Memory B cell (primary cell): ENCODE results near the gene MYDGF.
"Not testable (repeated sequence)": the region's sequence is repeated elsewhere in the genome, so short reads cannot be mapped to it uniquely, and the experiment has no call there.

Source experiments
- ATAC-seq: fragments of 150-1000 bp; cut with Tn5 transposase; 2 replicates; pipeline ENCODE4 v1.10.0; 2021; ENCODE audit warnings: low read depth, mild to moderate bottlenecking, moderate library complexity
- DNase-seq, 2 donors: peaks; one replicate each; pipeline ENCODE4 v3.0.0; 2022; ENCODE audit warnings: low spot score in 2 of 2
- H3K27ac Mint-ChIP-seq: one replicate; pipeline ENCODE4 v1.8.0; 2022; ENCODE audit warnings: mild to moderate bottlenecking, moderate library complexity, mixed read lengths
- H3K27me3 Mint-ChIP-seq: one replicate; pipeline ENCODE4 v1.8.0; 2022; ENCODE audit warnings: mixed read lengths
- H3K36me3 Mint-ChIP-seq: one replicate; pipeline ENCODE4 v1.8.0; 2022; ENCODE audit warnings: mild to moderate bottlenecking, mixed read lengths
- H3K4me1 Mint-ChIP-seq: one replicate; pipeline ENCODE4 v1.8.0; 2022; ENCODE audit warnings: mixed read lengths
- H3K4me3 Mint-ChIP-seq: one replicate; pipeline ENCODE4 v1.8.0; 2022; ENCODE audit warnings: mild to moderate bottlenecking, moderate library complexity, mixed read lengths
- H3K9me3 Mint-ChIP-seq: one replicate; pipeline ENCODE4 v1.8.0; 2022; ENCODE audit warnings: mixed read lengths

The MYDGF gene

DNA sequence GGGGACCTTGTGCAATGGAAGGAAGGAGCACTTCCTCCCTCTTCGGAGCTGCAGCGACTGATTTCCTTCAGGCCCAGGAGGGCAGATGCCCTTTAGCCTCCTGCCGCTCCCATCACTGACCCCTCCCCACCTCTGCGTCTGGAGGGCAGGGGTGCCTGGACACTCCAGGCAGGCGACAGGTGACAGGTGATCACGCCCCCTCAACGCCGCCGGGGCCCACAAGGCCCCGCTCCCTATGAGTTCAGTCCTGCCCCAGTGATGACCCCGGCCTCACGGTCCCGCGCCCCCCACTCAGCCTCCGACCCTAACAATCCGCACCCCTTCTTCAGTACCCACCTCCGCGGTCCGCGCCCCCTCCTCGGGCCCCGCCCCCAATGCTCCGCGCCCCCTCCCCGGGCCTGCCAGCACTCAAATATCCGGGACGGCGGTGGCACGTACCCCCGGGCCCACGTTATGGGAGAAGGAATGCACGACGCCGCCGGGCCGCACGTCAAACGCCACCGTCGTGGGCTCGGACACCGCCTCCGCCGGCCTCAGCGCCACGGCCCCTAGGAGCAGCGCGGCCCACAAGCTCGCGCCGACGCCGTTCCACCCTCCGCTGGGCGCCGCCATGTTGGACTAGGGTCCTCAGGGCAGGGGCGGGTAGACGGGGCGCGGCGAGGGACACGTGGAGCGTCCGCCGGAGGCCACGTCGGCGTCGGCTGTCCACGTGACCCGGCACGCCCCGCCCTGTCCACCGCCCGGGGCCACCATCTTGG is at the start of gene MYDGF:
Gene MYDGF, minus strand, starts transcription at position 620 of the 758 bp plus-strand sequence. Its CDS starts 8 bp downstream, at position 612.
- Mint-ChIP-seq H3K27ac (peak within 1 kb of the TSS; percentile 94), H3K27me3 (no peaks in the 10 kb centered on the region), H3K36me3 (peaks cover 5% of the 10 kb centered on the region), H3K4me1 (peaks cover 17% of the 10 kb centered on the region), H3K4me3 (peak within 1 kb of the TSS; percentile 93), H3K9me3 (no peaks in the 10 kb centered on the region)
- ATAC-seq (peak; percentile 99), DNase-seq (peak; percentile 80 to 85)

- H3K27me3 Mint-ChIP-seq = no peaks in the 10 kb centered on the region
- no peak overlapping the region for H3K4me3 Mint-ChIP-seq
- H3K9me3 Mint-ChIP-seq = no peaks in the 10 kb centered on the region
- peaks cover 22% of the 10 kb centered on the region for H3K4me1 Mint-ChIP-seq
- H3K27ac Mint-ChIP-seq = no peak overlapping the region
- peaks cover 18% of the 10 kb centered on the region for H3K36me3 Mint-ChIP-seq
- DNase-seq = no peak
- ATAC-seq = no peak
Measured at GRCh38 chr19:4719499-4719866, 49.3 kb upstream of the MYDGF start.

DNA sequence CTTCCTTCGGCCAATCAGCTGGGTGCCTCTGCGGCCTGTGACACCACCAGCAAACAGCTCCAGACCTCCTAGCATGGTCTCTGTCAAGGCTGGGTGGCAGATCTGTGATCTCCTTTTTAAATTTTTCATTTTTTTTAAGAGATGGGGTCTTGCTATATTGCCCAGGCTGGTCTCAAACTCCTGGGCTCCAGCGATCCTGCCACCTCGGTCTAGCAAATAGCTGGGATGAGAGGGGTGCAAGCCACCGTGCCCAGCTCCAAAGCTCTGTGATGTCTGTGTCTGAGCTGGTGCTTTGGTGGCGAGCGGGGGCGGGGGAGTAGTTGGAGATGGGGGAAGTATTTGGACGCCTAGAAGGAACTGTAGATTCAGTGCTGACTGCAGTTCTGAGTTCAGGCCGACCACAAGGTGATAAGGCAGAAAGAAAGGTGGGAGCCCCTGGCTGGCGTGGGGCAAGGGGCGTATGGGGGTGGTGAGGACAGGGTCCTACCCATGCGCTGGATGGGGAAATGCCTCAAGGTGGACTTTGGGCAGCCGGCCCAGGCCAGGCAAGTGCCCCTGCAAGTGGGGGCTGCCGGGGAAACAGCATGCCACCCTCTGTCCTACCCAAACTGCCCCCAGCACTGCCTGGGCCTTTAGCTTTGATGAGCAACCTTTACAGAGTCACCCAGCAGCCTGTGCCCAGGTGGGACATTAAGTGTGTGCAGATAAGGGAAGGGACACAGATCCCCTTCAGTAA is 48.0 kb upstream of the MYDGF start:
- DNase-seq (no peak), ATAC-seq (no peak)
- H3K9me3 Mint-ChIP-seq = no peaks in the 10 kb centered on the region
- no peak overlapping the region for H3K4me3 Mint-ChIP-seq
- peaks cover 17% of the 10 kb centered on the region for H3K4me1 Mint-ChIP-seq
- peaks cover 21% of the 10 kb centered on the region for H3K36me3 Mint-ChIP-seq
- no peaks in the 10 kb centered on the region for H3K27me3 Mint-ChIP-seq
- H3K27ac Mint-ChIP-seq = no peak overlapping the region

DNA sequence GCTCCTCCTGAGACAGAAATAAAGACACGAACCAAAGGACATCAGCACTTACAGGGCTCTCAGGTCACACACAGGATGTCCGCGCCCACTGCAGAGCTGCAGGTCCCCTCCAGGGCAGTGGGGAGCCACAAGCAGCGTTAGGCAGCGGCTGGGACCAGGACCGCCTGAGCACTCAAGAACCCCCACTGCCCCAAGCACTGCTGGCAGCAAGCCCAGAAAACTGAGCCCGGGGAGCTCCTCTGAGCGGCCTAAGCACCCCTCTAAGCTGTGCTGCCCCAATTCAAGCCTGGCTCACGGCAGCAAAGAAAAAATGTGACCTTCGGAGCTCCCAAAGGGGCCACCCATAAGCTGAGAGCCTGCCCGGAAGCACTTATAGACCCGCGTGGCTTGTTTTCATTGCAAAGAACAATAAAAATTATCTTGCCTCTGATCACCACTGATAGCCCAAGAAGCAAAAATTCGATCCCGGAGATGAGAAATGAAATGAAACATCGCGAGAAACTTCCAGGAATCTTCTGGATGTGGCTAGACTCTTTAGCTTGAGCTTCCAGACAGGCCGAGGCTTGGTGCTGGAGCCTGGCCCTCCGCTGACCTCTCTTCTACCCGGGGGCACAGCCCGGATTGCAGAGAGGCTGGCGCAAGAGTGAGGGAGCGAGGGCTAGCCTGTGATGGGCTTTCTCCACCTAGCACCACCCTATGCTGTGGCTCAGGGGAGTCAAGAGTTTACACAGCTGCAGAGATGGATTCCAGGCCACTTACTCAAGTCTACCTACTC is 47.2 kb upstream of the MYDGF start:
- H3K36me3 Mint-ChIP-seq = peaks cover 22% of the 10 kb centered on the region
- ATAC-seq (no peak), DNase-seq (no peak)
- no peaks in the 10 kb centered on the region for H3K9me3 Mint-ChIP-seq
- H3K4me1 Mint-ChIP-seq = peaks cover 11% of the 10 kb centered on the region
- no peak overlapping the region for H3K4me3 Mint-ChIP-seq
- H3K27ac Mint-ChIP-seq = no peak overlapping the region
- no peaks in the 10 kb centered on the region for H3K27me3 Mint-ChIP-seq

DNA sequence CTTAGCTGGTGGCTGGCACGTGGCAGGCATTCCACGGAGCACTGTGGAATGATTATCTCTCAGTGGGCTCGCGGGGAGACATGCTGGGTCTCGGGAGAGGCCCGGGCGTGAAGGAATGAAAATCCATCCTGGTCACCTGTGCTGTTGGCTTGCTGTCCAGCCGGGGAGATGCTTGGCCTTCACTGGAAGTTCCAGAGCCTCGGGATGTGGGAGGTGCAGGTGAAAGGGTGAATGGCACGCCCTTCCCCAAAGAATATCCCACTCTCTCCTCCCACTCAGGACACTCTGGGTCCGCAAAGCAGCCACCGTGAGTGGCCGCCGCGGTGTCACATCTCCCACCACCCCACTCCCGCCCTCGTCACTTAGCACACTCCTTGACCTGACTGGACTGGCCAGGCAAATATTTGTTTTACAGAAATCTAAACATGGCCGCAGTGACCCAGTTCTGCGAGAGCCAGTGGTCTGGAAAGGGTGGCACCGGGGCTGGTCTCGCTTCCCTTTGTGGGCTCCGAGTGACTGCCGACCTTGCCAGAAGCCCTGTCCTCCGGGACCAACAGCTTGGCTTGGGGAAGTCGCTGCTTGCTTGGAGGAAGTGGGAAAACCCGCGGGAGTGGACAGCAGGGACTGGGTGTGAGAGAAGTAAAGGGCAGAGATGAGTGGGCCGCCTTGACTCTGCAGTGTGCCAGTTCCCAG is 45.5 kb upstream of the MYDGF start:
- ATAC-seq (no peak), DNase-seq (no peak)
- peaks cover 4% of the 10 kb centered on the region for H3K4me1 Mint-ChIP-seq
- H3K4me3 Mint-ChIP-seq = no peak overlapping the region
- no peaks in the 10 kb centered on the region for H3K9me3 Mint-ChIP-seq
- H3K36me3 Mint-ChIP-seq = peaks cover 27% of the 10 kb centered on the region
- no peaks in the 10 kb centered on the region for H3K27me3 Mint-ChIP-seq
- no peak overlapping the region for H3K27ac Mint-ChIP-seq

- H3K9me3 Mint-ChIP-seq, H3K27me3 Mint-ChIP-seq, DNase-seq, H3K4me3 Mint-ChIP-seq, H3K4me1 Mint-ChIP-seq, ATAC-seq, H3K27ac Mint-ChIP-seq: not testable (repeated sequence)
- peaks cover 24% of the 10 kb centered on the region for H3K36me3 Mint-ChIP-seq
Measured at GRCh38 chr19:4715178-4715528, 45.0 kb upstream of the MYDGF start.

DNA sequence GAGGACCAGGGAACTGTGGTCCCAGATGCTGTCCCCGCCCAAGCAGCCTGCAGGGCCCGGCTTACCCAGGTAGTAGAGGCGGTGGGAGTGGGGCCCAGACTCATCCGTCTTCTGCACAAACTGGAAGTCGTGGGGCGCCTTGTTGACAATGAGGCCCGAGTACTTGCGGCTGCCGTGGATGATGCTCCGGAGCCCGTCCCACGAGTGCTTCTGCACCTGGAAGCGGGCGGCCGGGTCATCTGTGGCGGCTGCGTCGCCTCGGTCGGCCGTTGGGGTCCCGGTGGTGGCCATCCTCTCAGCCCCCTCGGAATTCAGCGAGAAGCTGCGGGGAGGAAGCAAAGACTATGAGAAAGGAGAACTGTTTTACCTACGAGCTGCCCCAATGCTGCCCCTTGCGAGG is 43.9 kb upstream of the MYDGF start:
- Mint-ChIP-seq H3K4me1 (peaks cover 4% of the 10 kb centered on the region), H3K9me3 (no peaks in the 10 kb centered on the region), H3K27me3 (no peaks in the 10 kb centered on the region), H3K4me3 (no peak overlapping the region), H3K36me3 (peaks cover 25% of the 10 kb centered on the region), H3K27ac (no peak overlapping the region)
- DNase-seq = no peak
- ATAC-seq = no peak

- Mint-ChIP-seq H3K4me1 (peaks cover 4% of the 10 kb centered on the region), H3K27me3 (no peaks in the 10 kb centered on the region), H3K36me3 (peaks cover 24% of the 10 kb centered on the region), H3K27ac (no peak overlapping the region), H3K9me3 (no peaks in the 10 kb centered on the region), H3K4me3 (no peak overlapping the region)
- ATAC-seq (no peak), DNase-seq (no peak)
Measured at GRCh38 chr19:4713384-4713951, 43.3 kb upstream of the MYDGF start.

- H3K4me1 Mint-ChIP-seq = peaks cover 4% of the 10 kb centered on the region
- no peak overlapping the region for H3K4me3 Mint-ChIP-seq
- DNase-seq = no peak
- H3K9me3 Mint-ChIP-seq = no peaks in the 10 kb centered on the region
- no peaks in the 10 kb centered on the region for H3K27me3 Mint-ChIP-seq
- no peak overlapping the region for H3K27ac Mint-ChIP-seq
- peaks cover 26% of the 10 kb centered on the region for H3K36me3 Mint-ChIP-seq
- no peak for ATAC-seq
Measured at GRCh38 chr19:4712771-4713170, 42.6 kb upstream of the MYDGF start.

DNA sequence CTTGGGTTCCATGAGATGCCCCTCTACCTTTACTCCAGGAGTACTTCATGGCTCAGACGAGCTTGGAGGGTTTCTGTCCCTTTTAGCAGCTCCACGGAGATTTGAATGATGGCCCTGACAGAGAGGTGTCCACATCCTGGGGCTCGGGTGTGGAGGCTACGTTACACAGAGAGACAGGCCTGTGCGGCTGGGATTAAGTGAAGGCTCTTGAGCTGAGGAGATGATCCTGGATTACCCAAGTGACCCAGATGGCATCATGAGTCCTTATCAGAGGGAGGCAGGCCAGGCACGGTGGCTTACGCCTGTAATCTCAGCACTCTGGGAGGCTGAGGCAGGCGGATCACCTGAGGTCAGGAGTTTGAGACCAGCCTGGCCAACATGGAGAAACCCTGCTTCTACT is 41.1 kb upstream of the MYDGF start:
- DNase-seq = no peak
- no peaks in the 10 kb centered on the region for H3K9me3 Mint-ChIP-seq
- H3K4me3 Mint-ChIP-seq = no peak overlapping the region
- no peak for ATAC-seq
- no peaks in the 10 kb centered on the region for H3K27me3 Mint-ChIP-seq
- H3K27ac Mint-ChIP-seq = no peak overlapping the region
- peaks cover 4% of the 10 kb centered on the region for H3K4me1 Mint-ChIP-seq
- peaks cover 26% of the 10 kb centered on the region for H3K36me3 Mint-ChIP-seq

DNA sequence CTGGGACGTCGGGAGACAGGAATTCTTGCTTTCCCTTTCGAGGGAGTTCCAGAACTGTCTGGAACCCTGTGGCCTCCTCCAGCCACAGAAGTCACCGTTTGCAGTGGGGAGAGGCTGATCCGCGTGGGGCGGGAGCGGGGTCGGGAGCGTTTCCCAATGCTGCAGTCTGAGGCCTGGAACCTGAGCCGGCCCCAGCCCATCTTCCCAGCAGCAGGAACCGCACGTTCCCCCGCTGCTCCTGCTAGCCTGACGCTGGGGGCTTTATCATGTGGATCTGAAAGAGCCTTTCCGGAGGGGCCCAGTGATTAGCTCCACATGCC is 40.1 kb upstream of the MYDGF start:
- DNase-seq (no peak), ATAC-seq (no peak)
- Mint-ChIP-seq H3K4me1 (peaks cover 4% of the 10 kb centered on the region), H3K4me3 (no peak overlapping the region), H3K36me3 (peaks cover 21% of the 10 kb centered on the region), H3K27ac (no peak overlapping the region), H3K9me3 (no peaks in the 10 kb centered on the region), H3K27me3 (no peaks in the 10 kb centered on the region)

- H3K27me3 Mint-ChIP-seq = no peaks in the 10 kb centered on the region
- H3K36me3 Mint-ChIP-seq = peaks cover 18% of the 10 kb centered on the region
- DNase-seq (no peak), ATAC-seq (no peak)
- H3K9me3 Mint-ChIP-seq = no peaks in the 10 kb centered on the region
- H3K4me3 Mint-ChIP-seq = no peak overlapping the region
- H3K4me1 Mint-ChIP-seq = peaks cover 4% of the 10 kb centered on the region
- no peak overlapping the region for H3K27ac Mint-ChIP-seq
Measured at GRCh38 chr19:4709440-4710280, 39.5 kb upstream of the MYDGF start.
